Measurements from ENCODE around the gene MYLK. TPM values are rescaled to one million over a fixed set of nuclear protein-coding genes. Genes with fewer than 3 reads are reported as not detected.

MYLK gene
- total and polyA plus RNA-seq, 9 of the 15 experiments (the other 6 are each of a cell fraction or from before 2014, with no cell fraction given) = 0.11 to 0.53 (median 0.18) TPM; not detected in 2

DNA sequence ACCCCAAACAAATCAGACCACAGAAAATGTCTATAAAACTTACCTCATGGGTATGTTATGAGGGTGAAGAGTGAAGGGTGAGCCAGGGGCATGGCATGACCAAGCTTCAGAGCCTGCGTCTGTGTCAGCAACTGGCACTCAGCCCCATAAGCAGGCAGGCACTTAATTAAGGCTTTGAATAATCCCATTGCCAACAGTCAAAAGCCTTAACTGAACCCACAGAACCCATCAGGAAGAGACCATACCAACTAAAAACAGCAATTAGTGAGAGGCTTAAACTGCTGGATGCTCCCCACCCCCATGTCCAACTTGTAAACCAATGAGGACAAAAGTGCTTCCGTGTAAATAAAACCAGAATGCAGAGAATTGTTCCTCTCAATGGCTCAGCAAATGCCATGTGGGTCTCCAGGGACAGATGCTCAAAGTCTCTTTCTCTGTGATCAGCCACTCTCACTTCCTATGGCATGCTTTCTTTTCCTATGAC lies 126.0 kb downstream of the MYLK start (continued):
- TF ChIP-seq ZNF609 (CRISPR knock-in tag; IDR thresholded peaks at IDR 0.05; ENCODE audit: borderline replicate concordance) = no peak
- no peak for TF ChIP-seq ZNF780A (CRISPR knock-in tag; IDR thresholded peaks at IDR 0.05)
- no peak for TF ChIP-seq SIX5 (IDR thresholded peaks at IDR 0.05; ENCODE audit: borderline replicate concordance in 1 of 2, insufficient read depth in 1 of 2, low read depth in 1 of 2, low read length in 2 of 2)

DNA sequence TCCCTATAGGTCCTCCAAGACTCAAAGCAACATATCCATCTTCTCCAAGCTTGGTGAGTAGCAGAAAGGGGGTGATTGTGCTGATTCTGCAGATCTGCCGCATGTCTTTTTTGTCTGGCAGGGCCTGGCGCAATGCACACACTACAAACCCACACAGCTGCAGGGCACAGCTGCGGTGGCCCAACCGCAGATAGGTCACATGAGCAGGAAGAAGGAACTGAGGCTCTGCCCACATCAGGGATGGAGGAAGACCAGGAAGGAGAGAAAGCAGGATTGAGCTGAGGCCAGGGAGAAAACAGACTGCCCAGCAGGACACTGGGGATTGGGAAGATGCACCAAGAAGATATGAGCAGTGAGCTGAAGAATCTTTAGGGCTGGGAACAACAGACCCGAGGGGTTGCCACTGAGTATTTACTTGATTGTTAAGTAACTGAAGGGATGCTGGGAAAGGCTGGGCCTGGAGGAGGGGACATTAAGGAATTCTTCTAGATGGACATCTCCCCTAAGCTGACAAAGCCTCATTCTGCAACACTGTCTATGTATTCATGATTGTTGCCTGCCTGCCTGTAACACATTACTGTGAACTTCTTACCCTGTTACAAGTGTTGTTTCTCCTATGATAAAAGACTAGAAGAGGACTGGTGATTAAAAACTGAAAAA lies 126.7 kb downstream of the MYLK start:
- ATAC-seq = no peak
- Histone ChIP-seq H3K9me3 (replicated peaks; ENCODE audit: control insufficient read depth, insufficient read depth, low read depth, low read length) (no peaks in the 10 kb centered on the region), H3K4me3 (no peak overlapping the region), H3K9ac (ENCODE audit: insufficient read depth in 1 of 2, low read depth in 2 of 2, low read length in 2 of 2) (no peak overlapping the region), H3K36me3 (ENCODE audit: control insufficient read depth, insufficient read depth, low read length) (no peaks in the 10 kb centered on the region), H3K4me1 (replicated peaks in 1 of 2; ENCODE audit: control insufficient read depth in 2 of 2, insufficient read depth in 2 of 2, low read length in 2 of 2) (no peaks in the 10 kb centered on the region), H3K9me1 (ENCODE audit: control insufficient read depth, insufficient read depth, low read length) (no peaks in the 10 kb centered on the region), H3K27ac (ENCODE audit: extremely low read depth, low read depth, low read length) (no peak overlapping the region), H3K79me2 (ENCODE audit: control insufficient read depth, insufficient read depth, low read length) (no peaks in the 10 kb centered on the region), H4K20me1 (replicated peaks; ENCODE audit: control insufficient read depth, insufficient read depth, low read length) (no peaks in the 10 kb centered on the region), H3K27me3 (ENCODE audit: control insufficient read depth in 2 of 2, insufficient read depth in 2 of 2, low read length in 2 of 2) (peaks cover 0 to 4% of the 10 kb centered on the region in 2 experiments; a peak in 1 of 5 replicates), H2AFZ (ENCODE audit: low read depth, low read length) (no peak overlapping the region), H3K4me2 (ENCODE audit: insufficient read depth, low read length) (no peak overlapping the region)
- in situ Hi-C loops (cut with MboI) = no loop called here
- no peak for FAIRE-seq
- no peak for DNase-seq (ENCODE audit: extremely low read depth in 1 of 4, low spot score in 3 of 4)
- CTCF ChIA-PET (ENCODE audit: low intra/inter-chr PET ratio) = no interaction called here
- POLR2A ChIA-PET = no interaction called here
- intact Hi-C loops (cut with micrococcal nuclease) = no loop called here
- TF ChIP-seq C11orf30 (IDR thresholded peaks at IDR 0.05; ENCODE audit: low read depth) = peak; percentile 27; the same call in 1 of the 2 replicates
- TF ChIP-seq MBD2 (IDR thresholded peaks at IDR 0.05; ENCODE audit: borderline replicate concordance, low read depth) = no peak
- no peak for TF ChIP-seq PKNOX1 (IDR thresholded peaks at IDR 0.05)
- BruUV-seq (replicated peaks) = no TSS peak
- WGBS (ENCODE audit: insufficient coverage, low coverage, missing lambda C conversion rate) = 4% methylated on average over 5 of the region's 5 CpGs

All from K562 (cell line).